Thoracic aorta (tissue), 2 donors: ENCODE measurements around the gene KPNA4. TPM values are rescaled to one million over a fixed set of nuclear protein-coding genes. Genes with fewer than 3 reads are reported as not detected.

ENCODE experiments used
- ATAC-seq: fragments of 150-250 bp; one replicate; pipeline ENCODE4 v1.8.0; 2017; ENCODE audit warnings: low read depth; ENCODE audit not compliant: insufficient number of reproducible peaks, low FRiP score
- DNase-seq: peaks from one replicate; pipeline ENCODE4 v3.0.0-alpha.2; 2020; ENCODE audit warnings: low spot score
- H3K27ac ChIP-seq, 2 donors: fragments of 200-600 bp; sonication (generic); 1 replicate in 1 of 2; 2 replicates in 1 of 2; pipeline ENCODE4 v1.5.1; 2016; ENCODE audit warnings: mild to moderate bottlenecking in 2 of 2, moderate library complexity in 2 of 2
- H3K27me3 ChIP-seq: fragments of 200-600 bp; sonication (generic); replicated peaks from 2 replicates; pipeline ENCODE4 v1.6.0; 2016; ENCODE audit warnings: mild to moderate bottlenecking; ENCODE audit not compliant: insufficient read depth
- H3K36me3 ChIP-seq: fragments of 200-600 bp; sonication (generic); one replicate; pipeline ENCODE4 v1.5.1; 2016
- H3K4me1 ChIP-seq, 2 donors: fragments of 200-600 bp; sonication (generic); 1 replicate in 1 of 2; 2 replicates in 1 of 2; pipeline versions ENCODE4 v1.5.1 to v1.6.0; 2016; ENCODE audit warnings: low read depth in 2 of 2, mild to moderate bottlenecking in 1 of 2; ENCODE audit not compliant: control insufficient read depth in 1 of 2
- H3K4me3 ChIP-seq: fragments of 200-600 bp; sonication (generic); 2 replicates; pipeline ENCODE4 v1.5.1; 2016; ENCODE audit warnings: mild to moderate bottlenecking
- H3K9me3 ChIP-seq: fragments of 200-600 bp; sonication (generic); 2 replicates; pipeline ENCODE4 v1.5.1; 2016
- CTCF ChIP-seq: fragments of 200-600 bp; sonication (generic); IDR thresholded peaks from one replicate; pipeline ENCODE4 v1.5.1; 2019; ENCODE audit warnings: antibody characterized with exemption
- total RNA-seq, 2 donors: library from RNA; depleted of rRNA; stranded (reverse); fragments of >200 nt; gene quantifications; one replicate each; pipeline versions ENCODE4 v1.1.0 to v1.2.3, GENCODE V29; 2016

Gene KPNA4
- total RNA-seq, 2 donors from 2014 or later = 24.2 to 58.1 TPM

- TF ChIP-seq CTCF = no peak
- Histone ChIP-seq H3K27ac (no peak overlapping the region), H3K9me3 (no peaks in the 10 kb centered on the region), H3K4me1 (no peaks in the 10 kb centered on the region), H3K36me3 (no peaks in the 10 kb centered on the region), H3K27me3 (no peaks in the 10 kb centered on the region), H3K4me3 (no peak overlapping the region)
- no peak for ATAC-seq
- no peak for DNase-seq
Observed at GRCh38 chr3:160464321-160464720, 101.0 kb downstream of the KPNA4 start.

GRCh38 chr3:160460033-160460432 lies 105.3 kb downstream of the KPNA4 start:
- H3K9me3 ChIP-seq = no peaks in the 10 kb centered on the region
- H3K36me3 ChIP-seq = no peaks in the 10 kb centered on the region
- no peaks in the 10 kb centered on the region for H3K27me3 ChIP-seq
- DNase-seq (no peak), ATAC-seq (no peak)
- H3K4me1 ChIP-seq = no peaks in the 10 kb centered on the region
- H3K27ac ChIP-seq = no peak overlapping the region
- TF ChIP-seq CTCF = no peak
- no peak overlapping the region for H3K4me3 ChIP-seq

GRCh38 chr3:160459450-160459970 lies 105.9 kb downstream of the KPNA4 start:
- no peaks in the 10 kb centered on the region for H3K9me3 ChIP-seq
- no peak for TF ChIP-seq CTCF
- ATAC-seq = no peak

GRCh38 chr3:160458151-160458550 lies 107.2 kb downstream of the KPNA4 start:
- Histone ChIP-seq H3K4me1 (no peaks in the 10 kb centered on the region), H3K27ac (no peak overlapping the region), H3K27me3 (no peaks in the 10 kb centered on the region), H3K4me3 (no peak overlapping the region), H3K9me3 (no peaks in the 10 kb centered on the region), H3K36me3 (no peaks in the 10 kb centered on the region)
- DNase-seq (no peak), ATAC-seq (no peak)
- TF ChIP-seq CTCF = no peak

More at GRCh38 chr3:160459450-160459970, 105.9 kb downstream of the KPNA4 start:
- Histone ChIP-seq H3K4me1 (no peaks in the 10 kb centered on the region), H3K4me3 (no peak overlapping the region), H3K36me3 (no peaks in the 10 kb centered on the region), H3K27me3 (no peaks in the 10 kb centered on the region), H3K27ac (no peak overlapping the region)
- DNase-seq = no peak

- H3K36me3 ChIP-seq = no peaks in the 10 kb centered on the region
- no peak for TF ChIP-seq CTCF
- no peaks in the 10 kb centered on the region for H3K4me1 ChIP-seq
- H3K4me3 ChIP-seq = no peak overlapping the region
- no peaks in the 10 kb centered on the region for H3K9me3 ChIP-seq
- no peak for DNase-seq
- no peak for ATAC-seq
- no peak overlapping the region for H3K27ac ChIP-seq
- no peaks in the 10 kb centered on the region for H3K27me3 ChIP-seq
Observed at GRCh38 chr3:160455846-160456245, 109.5 kb downstream of the KPNA4 start.
